HG03280 (cell line): ENCODE measurements around the gene SLC12A4.
"Not testable (repeated sequence)": the region's sequence is repeated elsewhere in the genome, so short reads cannot be mapped to it uniquely, and the experiment has no call there.

ENCODE experiments used
- ATAC-seq: cut with Tn5 transposase; IDR thresholded peaks from one replicate; pipeline ENCODE4 v1.9.1; 2021; ENCODE audit warnings: mild to moderate bottlenecking, moderate library complexity; ENCODE audit not compliant: unreplicated experiment

The SLC12A4 gene

GRCh38 chr16:67942510-67943255 lies 25.8 kb downstream of the SLC12A4 start:
- no peak for ATAC-seq

GRCh38 chr16:67942200-67942509 lies 26.3 kb downstream of the SLC12A4 start:
- ATAC-seq = no peak

GRCh38 chr16:67941469-67942199 lies 26.8 kb downstream of the SLC12A4 start:
- no peak for ATAC-seq

- no peak for ATAC-seq
Observed at GRCh38 chr16:67940446-67941089, 27.9 kb downstream of the SLC12A4 start.

GRCh38 chr16:67939507-67940445 lies 28.7 kb downstream of the SLC12A4 start:
- no peak for ATAC-seq

- ATAC-seq = not testable (repeated sequence)
Observed at GRCh38 chr16:67937713-67938112, 30.7 kb downstream of the SLC12A4 start.

GRCh38 chr16:67936880-67937605 lies 31.4 kb downstream of the SLC12A4 start:
- ATAC-seq = peak; percentile 44

GRCh38 chr16:67936124-67936879 lies 32.1 kb downstream of the SLC12A4 start, which contains the start of gene PSMB10:
Gene PSMB10 (minus strand): TSS chr16:67936850. CDS start chr16:67936749, 101 bp downstream.
- no peak for ATAC-seq

- peak; percentile 91 for ATAC-seq
Observed at GRCh38 chr16:67935402-67936123, 32.9 kb downstream of the SLC12A4 start.

GRCh38 chr16:67935101-67935401 lies 33.4 kb downstream of the SLC12A4 start:
- no peak for ATAC-seq

GRCh38 chr16:67934306-67935100 lies 33.9 kb downstream of the SLC12A4 start:
- no peak for ATAC-seq

GRCh38 chr16:67933805-67934204 lies 34.6 kb downstream of the SLC12A4 start:
- ATAC-seq = no peak

- no peak for ATAC-seq
Observed at GRCh38 chr16:67932462-67932840, 36.0 kb downstream of the SLC12A4 start.

- ATAC-seq = no peak
Observed at GRCh38 chr16:67931712-67932461, 36.5 kb downstream of the SLC12A4 start, which contains the start of gene CTRL. Gene CTRL (minus strand): TSS chr16:67931862. CDS start chr16:67931852, 10 bp downstream.

- ATAC-seq = no peak
Observed at GRCh38 chr16:67930678-67931211, 37.7 kb downstream of the SLC12A4 start.

- ATAC-seq = no peak
Observed at GRCh38 chr16:67930191-67930590, 38.2 kb downstream of the SLC12A4 start.
